Panc1 (cell line): ENCODE measurements around the gene FAM151B. TPM values are rescaled to one million over a fixed set of nuclear protein-coding genes. Genes with fewer than 3 reads are reported as not detected.

Experiments used
- ATAC-seq: fragments of 200-7000 bp; cut with Tn5 transposase; 2 replicates; pipeline ENCODE4 v1.9.1; 2020; ENCODE audit warnings: mild to moderate bottlenecking, moderate library complexity
- BruUV-seq: library from RNA; stranded (reverse); fragments of 400-500 nt; replicated peaks from 2 replicates; lab custom pipeline; 2021; lab: Mats Ljungman, UMichigan
- CTCF ChIA-PET: fragments of 300-600 bp; sonication (Branson Sonifier 250); formaldehyde crosslinking; loops from one replicate; lab custom pipeline; 2022; ENCODE audit warnings: antibody characterized with exemption; lab: Charles Lee
- POLR2A ChIA-PET: fragments of 300-600 bp; sonication (Branson Sonifier 250); formaldehyde crosslinking; loops from one replicate; lab custom pipeline; 2022; ENCODE audit warnings: antibody characterized with exemption; lab: Charles Lee
- DNase-seq: peaks from one replicate; pipeline ENCODE4 v3.0.0-alpha.2; 2010; ENCODE audit warnings: low read depth, low spot score
- H3K27ac ChIP-seq: 2 replicates; pipeline ENCODE4 v1.5.1; 2011; ENCODE audit warnings: mild to moderate bottlenecking, low read length, inconsistent platforms
- H3K27me3 ChIP-seq: fragments of 200-500 bp; sonication (Bioruptor generic); 2 replicates; pipeline ENCODE4 v1.6.0; 2014; ENCODE audit warnings: low read length, inconsistent platforms; ENCODE audit not compliant: control insufficient read depth, insufficient read depth
- H3K36me3 ChIP-seq: fragments of 200-500 bp; sonication (Bioruptor generic); 2 replicates; pipeline ENCODE4 v1.5.1; 2014; ENCODE audit warnings: inconsistent platforms, mild to moderate bottlenecking, low read length, moderate library complexity; ENCODE audit not compliant: control insufficient read depth, insufficient read depth
- H3K4me1 ChIP-seq: 2 replicates; pipeline ENCODE4 v1.5.1; 2011; ENCODE audit warnings: inconsistent platforms, mild to moderate bottlenecking, low read length, moderate library complexity; ENCODE audit not compliant: control insufficient read depth, insufficient read depth
- H3K4me3 ChIP-seq, 2 experiments: 2 replicates each; pipeline ENCODE4 v1.5.1; 2011 to 2012; ENCODE audit warnings: low read depth in 2 of 2, low read length in 2 of 2, mild to moderate bottlenecking in 2 of 2, inconsistent platforms in 1 of 2, moderate library complexity in 1 of 2
- H3K9me3 ChIP-seq: fragments of 200-500 bp; sonication (Bioruptor generic); 2 replicates; pipeline ENCODE4 v1.5.1; 2014; ENCODE audit warnings: low read depth, mild to moderate bottlenecking, inconsistent platforms, low read length, moderate library complexity; ENCODE audit not compliant: control insufficient read depth, insufficient read depth
- POLR2AphosphoS5 ChIP-seq: IDR thresholded peaks from 2 replicates; pipeline ENCODE4 v1.6.1; 2012; ENCODE audit warnings: mild to moderate bottlenecking, low read depth, low read length, moderate library complexity
- REST ChIP-seq, 2 experiments: IDR thresholded peaks; 2 replicates each; pipeline ENCODE4 v1.6.1; 2011 to 2012; ENCODE audit warnings: low read depth in 2 of 2, control low read depth in 1 of 2, low read length in 1 of 2, mild to moderate bottlenecking in 1 of 2, moderate library complexity in 1 of 2; ENCODE audit not compliant: insufficient read depth in 1 of 2
- SIN3A ChIP-seq: IDR thresholded peaks from 2 replicates; pipeline ENCODE4 v1.6.1; 2012; ENCODE audit warnings: low read depth, mild to moderate bottlenecking, low read length, moderate library complexity, borderline replicate concordance; ENCODE audit not compliant: insufficient read depth
- TCF7L2 ChIP-seq: IDR thresholded peaks from 2 replicates; pipeline ENCODE4 v1.6.1; 2011; ENCODE audit warnings: mild to moderate bottlenecking, low read depth, low read length, inconsistent platforms
- in situ Hi-C: cut with HindIII; loops from 2 replicates; pipeline ENCODE4 v1.10.0; 2016; ENCODE audit warnings: low sequenced_read_pairs, low pct_unique_long_range_greater_than_20kb
- intact Hi-C: fragments of 100-400 bp; cut with micrococcal nuclease; formaldehyde crosslinking; loops from one replicate; pipeline ENCODE4 v1.10.0; 2022; ENCODE audit not compliant: unreplicated experiment
- total RNA-seq: library from RNA; stranded (reverse); gene quantifications from one replicate; pipeline ENCODE4 v1.2.1, GENCODE V29; 2021; ENCODE audit not compliant: unreplicated experiment
- TF ChIP-seq, protein P1 (sequence below): fragments of 450-650 bp; IDR thresholded peaks from 2 replicates; pipeline ENCODE4 v1.5.1; 2017; ENCODE audit warnings: mild to moderate bottlenecking

Gene FAM151B
- total RNA-seq, 1 experiment from 2014 or later = 2.8 TPM

DNA sequence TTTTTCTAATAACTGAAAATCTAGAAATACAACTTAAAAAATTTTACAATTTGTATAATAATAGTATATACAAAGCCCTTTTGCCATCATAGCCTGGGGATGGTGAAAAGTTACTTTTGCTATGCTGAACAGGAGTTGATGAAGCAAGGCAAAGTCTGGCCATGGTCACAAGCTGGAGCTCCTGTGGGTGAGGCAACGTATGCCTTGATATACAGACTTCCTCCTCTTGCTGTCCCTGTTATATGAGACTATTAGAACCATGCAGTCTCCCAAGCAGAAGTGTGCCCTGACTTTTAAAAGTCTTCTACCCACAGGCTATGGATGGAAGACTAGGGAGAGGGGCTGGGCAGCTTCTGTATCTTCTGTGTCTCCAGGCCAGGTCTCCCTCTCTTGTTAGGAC, 15.7 kb downstream of the FAM151B start:
- no peak for TF ChIP-seq SIN3A
- no peak for TF ChIP-seq POLR2AphosphoS5
- no peak for TF ChIP-seq REST (IDR thresholded peaks at IDR 0.05; ENCODE audit: insufficient read depth in 1 of 2, low read depth in 2 of 2, low read length in 1 of 2)
- TF ChIP-seq, protein P1, sequence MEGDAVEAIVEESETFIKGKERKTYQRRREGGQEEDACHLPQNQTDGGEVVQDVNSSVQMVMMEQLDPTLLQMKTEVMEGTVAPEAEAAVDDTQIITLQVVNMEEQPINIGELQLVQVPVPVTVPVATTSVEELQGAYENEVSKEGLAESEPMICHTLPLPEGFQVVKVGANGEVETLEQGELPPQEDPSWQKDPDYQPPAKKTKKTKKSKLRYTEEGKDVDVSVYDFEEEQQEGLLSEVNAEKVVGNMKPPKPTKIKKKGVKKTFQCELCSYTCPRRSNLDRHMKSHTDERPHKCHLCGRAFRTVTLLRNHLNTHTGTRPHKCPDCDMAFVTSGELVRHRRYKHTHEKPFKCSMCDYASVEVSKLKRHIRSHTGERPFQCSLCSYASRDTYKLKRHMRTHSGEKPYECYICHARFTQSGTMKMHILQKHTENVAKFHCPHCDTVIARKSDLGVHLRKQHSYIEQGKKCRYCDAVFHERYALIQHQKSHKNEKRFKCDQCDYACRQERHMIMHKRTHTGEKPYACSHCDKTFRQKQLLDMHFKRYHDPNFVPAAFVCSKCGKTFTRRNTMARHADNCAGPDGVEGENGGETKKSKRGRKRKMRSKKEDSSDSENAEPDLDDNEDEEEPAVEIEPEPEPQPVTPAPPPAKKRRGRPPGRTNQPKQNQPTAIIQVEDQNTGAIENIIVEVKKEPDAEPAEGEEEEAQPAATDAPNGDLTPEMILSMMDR = no peak
- TF ChIP-seq TCF7L2 = no peak
- Histone ChIP-seq H3K27ac (no peak overlapping the region), H3K27me3 (no peaks in the 10 kb centered on the region), H3K4me3 (no peak overlapping the region), H3K36me3 (no peaks in the 10 kb centered on the region), H3K4me1 (no peaks in the 10 kb centered on the region), H3K9me3 (no peaks in the 10 kb centered on the region)
- ATAC-seq = no peak
- intact Hi-C loops = no loop called here
- POLR2A ChIA-PET = no interaction called here
- DNase-seq = no peak
- BruUV-seq = no TSS peak
- CTCF ChIA-PET = no interaction called here
- in situ Hi-C loops = no loop called here

GRCh38 chr5:80504833-80505232, 16.9 kb downstream of the FAM151B start:
- no peaks in the 10 kb centered on the region for H3K36me3 ChIP-seq
- in situ Hi-C loops = no loop called here
- intact Hi-C loops = no loop called here
- H3K27ac ChIP-seq = no peak overlapping the region
- no peak overlapping the region for H3K4me3 ChIP-seq
- TF ChIP-seq POLR2AphosphoS5 = no peak
- no peak for TF ChIP-seq SIN3A
- no peak for TF ChIP-seq TCF7L2
- no peak for TF ChIP-seq REST (IDR thresholded peaks at IDR 0.05; ENCODE audit: insufficient read depth in 1 of 2, low read depth in 2 of 2, low read length in 1 of 2)
- ChIA-PET CTCF (no interaction called here), POLR2A (no interaction called here)
- H3K4me1 ChIP-seq = no peaks in the 10 kb centered on the region
- no peaks in the 10 kb centered on the region for H3K27me3 ChIP-seq
- BruUV-seq = no TSS peak
- no peaks in the 10 kb centered on the region for H3K9me3 ChIP-seq
- DNase-seq = no peak
- no peak for ATAC-seq
